T-cell (primary cell): ENCODE measurements around the gene STK32A. TPM values are rescaled to one million over a fixed set of nuclear protein-coding genes. Genes with fewer than 3 reads are reported as not detected.

Experiments used
- ATAC-seq, 4 experiments: fragments of 200-7000 bp in 3 of 4; fragments of 150-1000 bp in 1 of 4; cut with Tn5 transposase; replicated peaks in 1 of 4; 1 replicate in 3 of 4; 2 replicates in 1 of 4; pipeline ENCODE4 v1.10.0; 2021; ENCODE audit warnings: moderate library complexity in 3 of 4, mild to moderate bottlenecking in 2 of 4, moderate number of reproducible peaks in 1 of 4
- CTCF ChIA-PET, 2 donors: fragments of 300-600 bp; sonication (Branson Sonifier 250); formaldehyde crosslinking; loops; one replicate each; lab custom pipeline; 2022; ENCODE audit warnings: antibody characterized with exemption in 2 of 2; lab: Charles Lee
- POLR2A ChIA-PET, 2 donors: fragments of 300-600 bp; sonication (Branson Sonifier 250); formaldehyde crosslinking; loops; one replicate each; lab custom pipeline; 2022; ENCODE audit warnings: antibody characterized with exemption in 2 of 2; lab: Charles Lee
- DNase-seq, 35 experiments: peaks; one replicate each; pipeline versions ENCODE4 v3.0.0 to v3.0.0-alpha.2; 2013 to 2023
- H3K27ac ChIP-seq: one replicate; pipeline ENCODE4 v1.5.1; 2013; ENCODE audit warnings: low read length
- H3K27me3 ChIP-seq, 2 experiments: replicated peaks in 1 of 2; 1 replicate in 1 of 2; 2 replicates in 1 of 2; pipeline versions ENCODE4 v1.6.1 to v1.7.0; 2013; ENCODE audit warnings: low read length in 1 of 2, mixed read lengths in 1 of 2; ENCODE audit not compliant: control insufficient read depth in 2 of 2, insufficient read depth in 2 of 2; ENCODE audit errors: extremely low read depth in 1 of 2
- H3K36me3 ChIP-seq, 2 donors: 1 replicate in 1 of 2; 2 replicates in 1 of 2; pipeline versions ENCODE4 v1.6.1 to v1.7.0; 2013; ENCODE audit warnings: low read length in 1 of 2; ENCODE audit not compliant: control insufficient read depth in 2 of 2, insufficient read depth in 1 of 2; ENCODE audit errors: extremely low read depth in 1 of 2
- H3K4me1 ChIP-seq, 2 experiments: 1 replicate in 1 of 2; 2 replicates in 1 of 2; pipeline versions ENCODE4 v1.6.1 to v1.7.0; 2013; ENCODE audit warnings: low read length in 2 of 2, mixed read lengths in 1 of 2; ENCODE audit not compliant: insufficient read depth in 2 of 2, control insufficient read depth in 1 of 2; ENCODE audit errors: extremely low read depth in 1 of 2
- H3K4me3 ChIP-seq, 2 donors: 1 replicate in 1 of 2; 2 replicates in 1 of 2; pipeline versions ENCODE4 v1.5.1 to v1.7.0; 2013; ENCODE audit warnings: mild to moderate bottlenecking in 2 of 2, low read length in 1 of 2, moderate library complexity in 1 of 2; ENCODE audit not compliant: control insufficient read depth in 1 of 2; ENCODE audit errors: extremely low read depth in 1 of 2
- H3K9me3 ChIP-seq: 2 replicates; pipeline ENCODE4 v1.7.0; 2013
- H3K27ac Mint-ChIP-seq, 2 donors: one replicate each; pipeline ENCODE4 v1.8.0; 2020 to 2021; ENCODE audit warnings: mild to moderate bottlenecking in 2 of 2, mixed read lengths in 2 of 2
- H3K27me3 Mint-ChIP-seq, 2 donors: one replicate each; pipeline ENCODE4 v1.8.0; 2021 to 2022; ENCODE audit warnings: mixed read lengths in 2 of 2
- H3K36me3 Mint-ChIP-seq: one replicate; pipeline ENCODE4 v1.8.0; 2021; ENCODE audit warnings: mixed read lengths
- H3K4me1 Mint-ChIP-seq, 3 donors: one replicate each; pipeline ENCODE4 v1.8.0; 2020 to 2022; ENCODE audit warnings: mixed read lengths in 3 of 3, mild to moderate bottlenecking in 1 of 3
- H3K4me3 Mint-ChIP-seq, 3 donors: one replicate each; pipeline ENCODE4 v1.8.0; 2020 to 2022; ENCODE audit warnings: mild to moderate bottlenecking in 3 of 3, mixed read lengths in 3 of 3, moderate library complexity in 3 of 3
- H3K9me3 Mint-ChIP-seq, 3 donors: one replicate each; pipeline ENCODE4 v1.8.0; 2020 to 2022; ENCODE audit warnings: mixed read lengths in 3 of 3
- WGBS: methylation state at CpG from one replicate; pipeline ENCODE4 v1.1.5; 2013; ENCODE audit warnings: missing lambda C conversion rate; ENCODE audit not compliant: insufficient coverage; 5-methylcytosine and 5-hydroxymethylcytosine counted together
- total RNA-seq, 35 experiments: library from RNA in 6 of 35; stranded (reverse) in 6 of 35; fragments of 120-200 nt in 1 of 35; gene quantifications; one replicate each; pipeline versions ENCODE4 v1.2.1 to v1.2.4 and lab custom pipeline; 2013 to 2026

Gene STK32A
- total RNA-seq, 5 donors from 2014 or later (not counting 1 experiment from before 2014, with no cell fraction given) = not detected

- no peak for ATAC-seq
- Histone ChIP-seq H3K4me1 (no peaks in the 10 kb centered on the region), H3K9me3 (no peaks in the 10 kb centered on the region), H3K36me3 (no peaks in the 10 kb centered on the region), H3K27me3 (no peaks in the 10 kb centered on the region), H3K4me3 (no peak overlapping the region), H3K27ac (no peak overlapping the region)
- POLR2A ChIA-PET = no interaction called here
- no peak overlapping the region for H3K27ac Mint-ChIP-seq
- CTCF ChIA-PET = interaction anchor here in 1 of 2 donors (0.5 kb wide), 1 partner anchor 707 kb away, joined by 3 read pairs; no protein-coding TSS in a partner anchor
- DNase-seq = no peak
- no peaks in the 10 kb centered on the region for H3K4me1 Mint-ChIP-seq
- H3K27me3 Mint-ChIP-seq = peaks cover 3 to 4% of the 10 kb centered on the region in 2 donors
- H3K9me3 Mint-ChIP-seq = peaks cover 0 to 7% (median 0%) of the 10 kb centered on the region in 3 donors
- no peaks in the 10 kb centered on the region for H3K36me3 Mint-ChIP-seq
- no CpG with 5 or more reads among the region's 3 CpGs for WGBS
- H3K4me3 Mint-ChIP-seq = no peak overlapping the region
Measured at GRCh38 chr5:147245381-147246165, 10.7 kb downstream of the STK32A start.

GRCh38 chr5:147248561-147248960 lies 13.7 kb downstream of the STK32A start:
- Histone ChIP-seq H3K27ac (no peak overlapping the region), H3K36me3 (no peaks in the 10 kb centered on the region), H3K4me3 (no peak overlapping the region), H3K9me3 (no peaks in the 10 kb centered on the region), H3K4me1 (no peaks in the 10 kb centered on the region), H3K27me3 (no peaks in the 10 kb centered on the region)
- H3K9me3 Mint-ChIP-seq = peaks cover 0 to 7% (median 0%) of the 10 kb centered on the region in 3 donors
- DNase-seq (no peak), ATAC-seq (no peak)
- POLR2A ChIA-PET = no interaction called here
- CTCF ChIA-PET = interaction anchor here in 1 of 2 donors (0.6 kb wide), 1 partner anchor 201 kb away, joined by 3 read pairs; no protein-coding TSS in a partner anchor
- no peaks in the 10 kb centered on the region for H3K36me3 Mint-ChIP-seq
- H3K4me1 Mint-ChIP-seq = no peaks in the 10 kb centered on the region
- no peak overlapping the region for H3K4me3 Mint-ChIP-seq
- H3K27ac Mint-ChIP-seq = no peak overlapping the region
- peaks cover 3 to 4% of the 10 kb centered on the region in 2 donors for H3K27me3 Mint-ChIP-seq
- WGBS = 80% methylated on average over 1 of the region's 2 CpGs

GRCh38 chr5:147259837-147260236 lies 25.0 kb downstream of the STK32A start:
- no peak overlapping the region for H3K27ac ChIP-seq
- ChIA-PET CTCF (no interaction called here), POLR2A (no interaction called here)
- H3K27me3 ChIP-seq = peaks cover 0 to 8% of the 10 kb centered on the region in 2 experiments
- H3K4me1 Mint-ChIP-seq = no peaks in the 10 kb centered on the region
- H3K27me3 Mint-ChIP-seq = peaks cover 8 to 16% of the 10 kb centered on the region in 2 donors
- no peaks in the 10 kb centered on the region for H3K4me1 ChIP-seq
- DNase-seq (no peak), ATAC-seq (no peak)
- H3K36me3 ChIP-seq = no peaks in the 10 kb centered on the region
- no peak overlapping the region for H3K4me3 Mint-ChIP-seq
- WGBS = 79% methylated on average over 1 of the region's 1 CpG
- no peak overlapping the region for H3K4me3 ChIP-seq
- no peaks in the 10 kb centered on the region for H3K36me3 Mint-ChIP-seq
- no peak overlapping the region for H3K27ac Mint-ChIP-seq
- no peaks in the 10 kb centered on the region for H3K9me3 ChIP-seq
- peaks cover 2 to 10% (median 4%) of the 10 kb centered on the region in 3 donors for H3K9me3 Mint-ChIP-seq

GRCh38 chr5:147267082-147267832 lies 32.4 kb downstream of the STK32A start:
- H3K27ac Mint-ChIP-seq = no peak overlapping the region
- Histone ChIP-seq H3K27me3 (peaks cover 0 to 4% of the 10 kb centered on the region in 2 experiments), H3K36me3 (no peaks in the 10 kb centered on the region), H3K4me1 (no peaks in the 10 kb centered on the region), H3K9me3 (no peaks in the 10 kb centered on the region), H3K27ac (no peak overlapping the region), H3K4me3 (no peak overlapping the region)
- H3K9me3 Mint-ChIP-seq = peaks cover under 1 to 10% (median 2%) of the 10 kb centered on the region in 3 donors
- H3K27me3 Mint-ChIP-seq = peaks cover 4 to 11% of the 10 kb centered on the region in 2 donors
- no peaks in the 10 kb centered on the region for H3K36me3 Mint-ChIP-seq
- ATAC-seq (no peak), DNase-seq (no peak)
- ChIA-PET POLR2A (no interaction called here), CTCF (no interaction called here)
- H3K4me3 Mint-ChIP-seq = no peak overlapping the region
- no peaks in the 10 kb centered on the region for H3K4me1 Mint-ChIP-seq

GRCh38 chr5:147276497-147276896 lies 41.7 kb downstream of the STK32A start:
- no CpG with 5 or more reads among the region's 1 CpG for WGBS
- Mint-ChIP-seq H3K27me3 (peaks cover 4 to 5% of the 10 kb centered on the region in 2 donors), H3K36me3 (no peaks in the 10 kb centered on the region), H3K27ac (no peak overlapping the region), H3K4me1 (no peaks in the 10 kb centered on the region), H3K9me3 (peaks cover 0 to 10% (median 9%) of the 10 kb centered on the region in 3 donors), H3K4me3 (no peak overlapping the region)
- POLR2A ChIA-PET = no interaction called here
- DNase-seq (no peak), ATAC-seq (no peak)
- H3K36me3 ChIP-seq = no peaks in the 10 kb centered on the region
- no peaks in the 10 kb centered on the region for H3K4me1 ChIP-seq
- CTCF ChIA-PET = no interaction called here
- no peak overlapping the region for H3K27ac ChIP-seq
- peaks cover 0 to 5% of the 10 kb centered on the region in 2 experiments for H3K27me3 ChIP-seq
- H3K9me3 ChIP-seq = no peaks in the 10 kb centered on the region
- no peak overlapping the region for H3K4me3 ChIP-seq

- Histone ChIP-seq H3K9me3 (no peaks in the 10 kb centered on the region), H3K4me3 (no peak overlapping the region), H3K4me1 (no peaks in the 10 kb centered on the region), H3K27me3 (no peaks in the 10 kb centered on the region), H3K27ac (no peak overlapping the region), H3K36me3 (no peaks in the 10 kb centered on the region)
- Mint-ChIP-seq H3K36me3 (no peaks in the 10 kb centered on the region), H3K27me3 (no peaks in the 10 kb centered on the region), H3K4me1 (no peaks in the 10 kb centered on the region), H3K27ac (no peak overlapping the region), H3K4me3 (no peak overlapping the region), H3K9me3 (peaks cover 12 to 29% (median 12%) of the 10 kb centered on the region in 3 donors)
- DNase-seq (no peak), ATAC-seq (no peak)
- ChIA-PET CTCF (no interaction called here), POLR2A (no interaction called here)
- WGBS = 88% methylated on average over 1 of the region's 1 CpG
Measured at GRCh38 chr5:147286296-147286695, 51.5 kb downstream of the STK32A start.
